Fibroblast of the aortic adventitia (primary cell): ENCODE data around the gene CALML6. TPM values are rescaled to one million over a fixed set of nuclear protein-coding genes. Genes with fewer than 3 reads are reported as not detected.

Experiments
- DNase-seq: peaks from one replicate; pipeline ENCODE4 v3.0.0-alpha.2; 2010; ENCODE audit warnings: low read depth
- H3K4me3 ChIP-seq: 2 replicates; pipeline ENCODE4 v1.5.1; 2011; ENCODE audit warnings: low read depth, mild to moderate bottlenecking, control low read depth, low read length, moderate library complexity
- total RNA-seq: library from RNA; depleted of rRNA; stranded (reverse); fragments of >200 nt; gene quantifications from 2 replicates; pipeline ENCODE4 v1.2.3, GENCODE V29; 2012; ENCODE audit warnings: low replicate concordance
- TF ChIP-seq, protein P1 (sequence below): IDR thresholded peaks from 2 replicates; pipeline ENCODE4 v1.5.1; 2011; ENCODE audit warnings: mild to moderate bottlenecking, low read length, control low read depth, inconsistent platforms; ENCODE audit not compliant: insufficient read depth

CALML6 gene
- total RNA-seq, 1 donor: 0.36 TPM

GRCh38 chr1:1937061-1937460 is 22.0 kb downstream of the CALML6 start:
- no peak overlapping the region for H3K4me3 ChIP-seq
- TF ChIP-seq, protein P1, sequence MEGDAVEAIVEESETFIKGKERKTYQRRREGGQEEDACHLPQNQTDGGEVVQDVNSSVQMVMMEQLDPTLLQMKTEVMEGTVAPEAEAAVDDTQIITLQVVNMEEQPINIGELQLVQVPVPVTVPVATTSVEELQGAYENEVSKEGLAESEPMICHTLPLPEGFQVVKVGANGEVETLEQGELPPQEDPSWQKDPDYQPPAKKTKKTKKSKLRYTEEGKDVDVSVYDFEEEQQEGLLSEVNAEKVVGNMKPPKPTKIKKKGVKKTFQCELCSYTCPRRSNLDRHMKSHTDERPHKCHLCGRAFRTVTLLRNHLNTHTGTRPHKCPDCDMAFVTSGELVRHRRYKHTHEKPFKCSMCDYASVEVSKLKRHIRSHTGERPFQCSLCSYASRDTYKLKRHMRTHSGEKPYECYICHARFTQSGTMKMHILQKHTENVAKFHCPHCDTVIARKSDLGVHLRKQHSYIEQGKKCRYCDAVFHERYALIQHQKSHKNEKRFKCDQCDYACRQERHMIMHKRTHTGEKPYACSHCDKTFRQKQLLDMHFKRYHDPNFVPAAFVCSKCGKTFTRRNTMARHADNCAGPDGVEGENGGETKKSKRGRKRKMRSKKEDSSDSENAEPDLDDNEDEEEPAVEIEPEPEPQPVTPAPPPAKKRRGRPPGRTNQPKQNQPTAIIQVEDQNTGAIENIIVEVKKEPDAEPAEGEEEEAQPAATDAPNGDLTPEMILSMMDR: no peak
- no peak for DNase-seq

DNA sequence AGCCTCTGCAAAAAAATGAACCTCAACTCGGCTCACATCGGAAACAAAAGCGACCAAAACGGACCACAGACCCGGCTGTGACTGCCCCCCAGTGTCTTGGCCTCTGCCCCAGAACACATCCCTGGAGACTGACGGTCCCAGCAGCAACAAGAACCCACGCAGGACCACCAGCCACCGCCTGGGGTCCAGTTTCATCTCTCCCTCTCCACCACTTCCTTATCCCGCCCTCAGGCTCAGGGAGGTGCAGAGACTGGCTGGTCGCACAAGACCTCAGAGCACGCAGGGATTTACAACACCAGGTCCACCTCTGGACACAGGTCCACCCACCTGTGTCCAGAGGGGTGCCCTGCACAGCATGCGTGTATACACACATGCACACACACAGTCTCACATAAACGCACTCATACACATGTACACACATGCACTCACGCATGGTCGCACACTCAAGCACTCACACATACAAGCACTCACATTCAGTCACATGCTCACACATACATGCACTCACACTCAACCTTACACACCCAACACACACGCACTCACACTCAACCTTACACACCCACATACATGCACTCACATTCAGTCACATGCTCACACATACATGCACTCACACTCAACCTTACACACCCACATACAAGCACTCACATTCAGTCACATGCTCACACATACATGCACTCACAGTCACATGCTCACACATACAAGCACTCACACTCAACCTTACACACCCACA is 22.7 kb downstream of the CALML6 start:
- H3K4me3 ChIP-seq: no peak overlapping the region
- no peak for DNase-seq
- TF ChIP-seq, protein P1: no peak

- TF ChIP-seq, protein P1: no peak
- no peak overlapping the region for H3K4me3 ChIP-seq
- DNase-seq: no peak
These were observed 23.2 kb downstream of the CALML6 start for GRCh38 chr1:1938276-1938573.

DNA sequence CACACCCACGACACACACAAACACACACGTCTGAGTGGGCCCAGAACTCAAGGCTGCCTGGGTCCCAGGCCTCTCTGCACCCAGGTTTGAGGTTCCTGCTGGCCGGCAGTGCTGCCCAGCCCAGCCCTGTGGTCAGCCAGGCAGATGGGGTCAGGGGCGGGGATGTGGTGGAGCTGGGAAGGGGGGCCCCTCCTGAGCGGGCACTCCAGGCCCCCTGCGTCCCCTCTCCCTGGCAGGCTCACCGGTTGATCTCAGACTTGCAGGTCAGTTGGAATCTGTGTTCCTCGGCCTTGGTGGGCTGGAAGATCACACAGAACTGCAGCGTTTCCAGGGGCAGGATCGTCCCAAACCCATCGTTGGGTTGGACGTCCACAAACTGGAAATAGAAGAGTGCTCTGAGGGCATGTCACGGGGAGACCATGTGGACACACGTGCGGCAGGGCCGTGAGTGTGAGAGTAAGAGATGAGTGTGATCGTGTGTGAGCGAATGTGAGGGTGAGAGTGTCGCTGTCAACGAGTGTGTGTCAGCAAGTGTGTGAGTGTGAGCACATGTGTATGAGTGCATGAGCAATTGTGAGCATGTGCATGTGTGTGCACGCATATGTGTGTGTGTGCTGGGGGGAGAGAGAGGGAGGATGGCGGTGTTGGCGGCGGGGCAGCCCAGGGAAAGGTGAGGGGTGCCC is 23.7 kb downstream of the CALML6 start:
- no peak for DNase-seq
- TF ChIP-seq, protein P1: no peak
- H3K4me3 ChIP-seq: no peak overlapping the region

GRCh38 chr1:1939296-1940122 is 24.4 kb downstream of the CALML6 start:
- no peak for DNase-seq
- H3K4me3 ChIP-seq: no peak overlapping the region
- TF ChIP-seq, protein P1: no peak

GRCh38 chr1:1940123-1940425 is 25.0 kb downstream of the CALML6 start:
- no peak overlapping the region for H3K4me3 ChIP-seq
- TF ChIP-seq, protein P1: no peak
- DNase-seq: no peak
